ENCODE data around the gene TAAR8. TPM values are rescaled to one million over a fixed set of nuclear protein-coding genes. Genes with fewer than 3 reads are reported as not detected.

The TAAR8 gene
- not detected for total RNA-seq
- long read RNA-seq, result 0 reads

DNA sequence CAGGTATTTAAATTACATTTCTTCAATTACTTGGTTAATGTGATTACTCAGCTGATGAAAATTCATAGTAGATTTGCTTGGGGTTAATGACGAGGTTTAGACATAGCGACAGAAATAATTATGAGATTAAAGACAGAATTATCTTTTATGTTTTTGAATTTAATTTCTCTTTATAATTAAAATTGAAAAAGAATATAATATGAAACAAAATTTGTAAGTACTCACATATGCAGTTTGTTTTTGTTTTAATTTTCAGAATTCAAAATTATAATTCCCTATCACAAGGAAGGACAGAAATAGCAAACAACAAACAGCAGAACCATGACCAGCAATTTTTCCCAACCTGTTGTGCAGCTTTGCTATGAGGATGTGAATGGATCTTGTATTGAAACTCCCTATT is at the start of gene TAAR8:
TAAR8 (plus strand) TSS at position 301 of the 400 bp plus-strand sequence; CDS start at position 322, 21 bp downstream.
- H3K4me3 ChIP-seq, result no peak within 1 kb of the TSS
- TF ChIP-seq, protein P1, sequence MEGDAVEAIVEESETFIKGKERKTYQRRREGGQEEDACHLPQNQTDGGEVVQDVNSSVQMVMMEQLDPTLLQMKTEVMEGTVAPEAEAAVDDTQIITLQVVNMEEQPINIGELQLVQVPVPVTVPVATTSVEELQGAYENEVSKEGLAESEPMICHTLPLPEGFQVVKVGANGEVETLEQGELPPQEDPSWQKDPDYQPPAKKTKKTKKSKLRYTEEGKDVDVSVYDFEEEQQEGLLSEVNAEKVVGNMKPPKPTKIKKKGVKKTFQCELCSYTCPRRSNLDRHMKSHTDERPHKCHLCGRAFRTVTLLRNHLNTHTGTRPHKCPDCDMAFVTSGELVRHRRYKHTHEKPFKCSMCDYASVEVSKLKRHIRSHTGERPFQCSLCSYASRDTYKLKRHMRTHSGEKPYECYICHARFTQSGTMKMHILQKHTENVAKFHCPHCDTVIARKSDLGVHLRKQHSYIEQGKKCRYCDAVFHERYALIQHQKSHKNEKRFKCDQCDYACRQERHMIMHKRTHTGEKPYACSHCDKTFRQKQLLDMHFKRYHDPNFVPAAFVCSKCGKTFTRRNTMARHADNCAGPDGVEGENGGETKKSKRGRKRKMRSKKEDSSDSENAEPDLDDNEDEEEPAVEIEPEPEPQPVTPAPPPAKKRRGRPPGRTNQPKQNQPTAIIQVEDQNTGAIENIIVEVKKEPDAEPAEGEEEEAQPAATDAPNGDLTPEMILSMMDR (IDR thresholded peaks at IDR 0.05; ENCODE audit: borderline replicate concordance), result no peak
- intact Hi-C loops (cut with micrococcal nuclease), result no loop called here
- H3K27ac ChIP-seq (replicated peaks), result no peak within 1 kb of the TSS
- no peaks in the 10 kb centered on the region for H3K4me1 ChIP-seq
- peaks cover 42% of the 10 kb centered on the region for H3K27me3 ChIP-seq (ENCODE audit: low read depth)
- no peak for DNase-seq
- no peaks in the 10 kb centered on the region for H3K9me3 ChIP-seq (replicated peaks)
- no peaks in the 10 kb centered on the region for H3K36me3 ChIP-seq

- H3K4me3 ChIP-seq, result no peak overlapping the region
- DNase-seq, result no peak
- peaks cover 67% of the 10 kb centered on the region for H3K4me1 ChIP-seq
- no peak overlapping the region for H3K27ac ChIP-seq (replicated peaks)
- TF ChIP-seq, protein P1 (IDR thresholded peaks at IDR 0.05; ENCODE audit: borderline replicate concordance), result no peak
- H3K9me3 ChIP-seq (replicated peaks), result no peaks in the 10 kb centered on the region
- peaks cover 34% of the 10 kb centered on the region for H3K36me3 ChIP-seq
- intact Hi-C loops (cut with micrococcal nuclease), result no loop called here
- H3K27me3 ChIP-seq (ENCODE audit: low read depth), result no peaks in the 10 kb centered on the region
Observed at GRCh38 chr6:132504757-132505156, 47.7 kb upstream of the TAAR8 start.

- no peak overlapping the region for H3K4me3 ChIP-seq
- H3K4me1 ChIP-seq, result peaks cover 67% of the 10 kb centered on the region
- H3K36me3 ChIP-seq, result peaks cover 30% of the 10 kb centered on the region
- DNase-seq, result no peak
- no peaks in the 10 kb centered on the region for H3K27me3 ChIP-seq (ENCODE audit: low read depth)
- no peak overlapping the region for H3K27ac ChIP-seq (replicated peaks)
- H3K9me3 ChIP-seq (replicated peaks), result no peaks in the 10 kb centered on the region
- intact Hi-C loops (cut with micrococcal nuclease), result no loop called here
- TF ChIP-seq, protein P1 (IDR thresholded peaks at IDR 0.05; ENCODE audit: borderline replicate concordance), result no peak
Observed at GRCh38 chr6:132505158-132505557, 47.3 kb upstream of the TAAR8 start.

- intact Hi-C loops (cut with micrococcal nuclease), result no loop called here
- TF ChIP-seq, protein P1 (IDR thresholded peaks at IDR 0.05; ENCODE audit: borderline replicate concordance), result no peak
- DNase-seq, result no peak
- H3K27ac ChIP-seq (replicated peaks), result no peak overlapping the region
- peaks cover 20% of the 10 kb centered on the region for H3K36me3 ChIP-seq
- peaks cover 75% of the 10 kb centered on the region for H3K4me1 ChIP-seq
- no peaks in the 10 kb centered on the region for H3K9me3 ChIP-seq (replicated peaks)
- H3K4me3 ChIP-seq, result no peak overlapping the region
- H3K27me3 ChIP-seq (ENCODE audit: low read depth), result no peaks in the 10 kb centered on the region
Observed at GRCh38 chr6:132506461-132506860, 46.0 kb upstream of the TAAR8 start.

GRCh38 chr6:132506869-132507808 is 45.3 kb upstream of the TAAR8 start:
- peaks cover 13% of the 10 kb centered on the region for H3K36me3 ChIP-seq
- no peak for DNase-seq
- intact Hi-C loops (cut with micrococcal nuclease), result no loop called here
- no peak overlapping the region for H3K27ac ChIP-seq (replicated peaks)
- TF ChIP-seq, protein P1 (IDR thresholded peaks at IDR 0.05; ENCODE audit: borderline replicate concordance), result no peak
- no peaks in the 10 kb centered on the region for H3K9me3 ChIP-seq (replicated peaks)
- H3K27me3 ChIP-seq (ENCODE audit: low read depth), result no peaks in the 10 kb centered on the region
- peaks cover 81% of the 10 kb centered on the region for H3K4me1 ChIP-seq
- H3K4me3 ChIP-seq, result no peak overlapping the region

All from left ventricle myocardium inferior (tissue), 1 donor.